GM18861 (cell line): Measurements from ENCODE around the gene CGB1.

Experiments used
- ATAC-seq: cut with Tn5 transposase; IDR thresholded peaks from one replicate; pipeline ENCODE4 v1.9.1; 2021; ENCODE audit not compliant: unreplicated experiment

The CGB1 gene

GRCh38 chr19:48999481-49000325, 37.0 kb downstream of the CGB1 start:
- no peak for ATAC-seq

- ATAC-seq = no peak
Measured at GRCh38 chr19:48997972-48998371, 38.7 kb downstream of the CGB1 start.

- no peak for ATAC-seq
Measured at GRCh38 chr19:48994035-48994386, 42.7 kb downstream of the CGB1 start.

- ATAC-seq = peak; percentile 83
Measured at GRCh38 chr19:48993175-48994034, 43.3 kb downstream of the CGB1 start, which contains the start of the genes GYS1 and RUVBL2. TSS of gene GYS1 (minus strand) at chr19:48993309. CDS start at chr19:48993112, 197 bp downstream. TSS of gene RUVBL2 (plus strand) at chr19:48993887. CDS start at chr19:48993912, 25 bp downstream.

- ATAC-seq = no peak
Measured at GRCh38 chr19:48992581-48993174, 44.0 kb downstream of the CGB1 start.

GRCh38 chr19:48991873-48992580, 44.7 kb downstream of the CGB1 start:
- no peak for ATAC-seq

- ATAC-seq = no peak
Measured at GRCh38 chr19:48991011-48991609, 45.6 kb downstream of the CGB1 start.

- no peak for ATAC-seq
Measured at GRCh38 chr19:48990400-48990799, 46.3 kb downstream of the CGB1 start.

GRCh38 chr19:48989701-48990291, 46.9 kb downstream of the CGB1 start:
- no peak for ATAC-seq

GRCh38 chr19:48988860-48989259, 47.8 kb downstream of the CGB1 start:
- ATAC-seq = no peak

- ATAC-seq = no peak
Measured at GRCh38 chr19:48988286-48988685, 48.4 kb downstream of the CGB1 start.

GRCh38 chr19:48987323-48987722, 49.4 kb downstream of the CGB1 start:
- ATAC-seq = no peak

- no peak for ATAC-seq
Measured at GRCh38 chr19:48986211-48986610, 50.5 kb downstream of the CGB1 start.

- ATAC-seq = no peak
Measured at GRCh38 chr19:48985711-48986110, 51.0 kb downstream of the CGB1 start.
